Stimulated activated CD8-positive, alpha-beta memory T cell treated with anti-CD3 and anti-CD28 coated beads, Interleukin-12 subunit alpha, Interleukin-12 subunit beta, amount 100 ng/mL, for 4 hours (primary cell): Measurements from ENCODE around the gene MANF.
"Not testable (repeated sequence)": the region's sequence is repeated elsewhere in the genome, so short reads cannot be mapped to it uniquely, and the experiment has no call there.

Experiments used
- DNase-seq: peaks from one replicate; pipeline ENCODE4 v3.0.0-alpha.2; 2020; ENCODE audit warnings: low read depth

MANF gene

DNA sequence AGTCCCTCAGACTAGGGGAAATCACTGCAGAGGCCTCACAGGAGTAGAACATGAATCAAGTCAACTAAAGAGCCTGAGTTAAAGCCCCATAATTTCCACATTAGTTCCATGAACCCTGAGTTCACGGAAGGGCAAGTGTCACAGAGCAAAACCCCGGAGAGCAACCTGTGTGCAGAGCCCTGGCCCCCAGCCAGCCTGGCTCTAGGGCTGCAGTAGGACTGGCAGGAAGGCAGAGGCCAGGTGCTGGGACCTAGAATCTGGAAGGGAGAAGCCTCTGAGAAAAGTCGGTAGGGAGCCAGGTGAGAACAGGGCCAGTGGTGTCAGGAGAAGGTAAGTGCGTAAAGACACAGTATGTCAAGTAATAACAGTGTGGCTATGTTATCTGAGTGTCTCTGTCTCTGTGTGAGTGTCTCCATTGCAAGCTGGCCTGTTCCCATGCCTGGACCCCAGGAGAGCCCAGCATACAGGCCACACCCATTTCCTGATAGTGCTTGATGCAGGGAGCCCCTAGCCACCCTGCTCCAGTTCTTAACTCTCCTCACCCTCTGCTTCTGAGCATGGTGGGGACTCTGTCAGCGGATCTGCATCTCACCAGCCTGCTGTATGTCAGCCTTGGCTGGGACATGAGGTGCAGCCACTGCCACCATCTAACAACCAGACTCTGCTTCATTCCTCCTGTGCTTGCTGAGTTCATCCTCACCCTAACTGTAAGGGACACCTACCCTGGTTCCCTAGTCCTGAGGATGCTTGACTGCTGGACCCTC, 11.3 kb upstream of the MANF start:
- no peak for DNase-seq

GRCh38 chr3:51374456-51374855, 10.6 kb upstream of the MANF start:
- DNase-seq, result no peak

GRCh38 chr3:51375136-51375535, 10.0 kb upstream of the MANF start:
- no peak for DNase-seq

GRCh38 chr3:51375571-51375970, 9.5 kb upstream of the MANF start:
- no peak for DNase-seq

GRCh38 chr3:51378065-51378464, 7.0 kb upstream of the MANF start:
- DNase-seq, result no peak

DNA sequence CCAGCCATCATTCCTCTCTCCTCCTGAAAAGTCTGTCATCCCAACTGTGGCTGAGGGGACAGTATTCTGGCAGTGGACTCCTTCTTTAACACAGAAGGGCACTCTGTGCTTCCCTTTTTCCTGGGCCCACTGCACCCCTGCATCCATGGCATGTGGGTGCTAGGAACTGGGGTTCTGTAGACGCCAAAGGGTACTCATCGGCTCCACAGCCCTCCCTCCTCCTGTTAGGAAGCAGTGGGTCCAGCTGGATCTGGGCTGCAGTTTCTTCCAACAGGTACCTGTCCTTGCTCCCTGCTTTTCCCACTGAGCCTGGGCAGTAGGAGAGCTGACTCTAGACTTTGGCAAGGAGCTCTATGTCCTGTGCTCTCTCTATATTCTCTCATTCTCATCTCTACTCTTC, 6.4 kb upstream of the MANF start:
- no peak for DNase-seq

DNA sequence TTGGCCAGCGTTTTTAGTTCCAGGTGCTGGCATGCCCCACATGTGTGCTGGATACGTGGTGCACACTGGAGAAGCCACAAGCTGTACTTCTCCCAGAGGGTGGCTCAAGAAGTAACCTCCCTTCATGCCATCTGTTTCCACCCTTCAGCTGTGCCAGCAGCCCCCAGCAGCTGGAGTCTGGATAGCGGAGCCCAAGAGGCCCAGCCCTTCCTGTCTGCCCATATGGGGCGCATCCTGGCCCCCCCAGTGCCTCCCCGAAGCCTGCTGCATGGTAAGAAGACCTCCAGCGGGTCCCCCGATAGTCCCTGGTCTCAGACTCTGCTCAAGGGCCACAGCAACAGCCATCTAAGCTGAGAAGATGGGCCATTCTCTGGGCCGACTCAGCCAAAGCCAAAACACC, 5.8 kb upstream of the MANF start:
- DNase-seq, result no peak

GRCh38 chr3:51379746-51380455, 5.2 kb upstream of the MANF start:
- DNase-seq, result no peak

GRCh38 chr3:51380601-51381332, 4.3 kb upstream of the MANF start:
- DNase-seq, result no peak

- no peak for DNase-seq
These were observed 3.8 kb upstream of the MANF start for GRCh38 chr3:51381333-51381705.

DNA sequence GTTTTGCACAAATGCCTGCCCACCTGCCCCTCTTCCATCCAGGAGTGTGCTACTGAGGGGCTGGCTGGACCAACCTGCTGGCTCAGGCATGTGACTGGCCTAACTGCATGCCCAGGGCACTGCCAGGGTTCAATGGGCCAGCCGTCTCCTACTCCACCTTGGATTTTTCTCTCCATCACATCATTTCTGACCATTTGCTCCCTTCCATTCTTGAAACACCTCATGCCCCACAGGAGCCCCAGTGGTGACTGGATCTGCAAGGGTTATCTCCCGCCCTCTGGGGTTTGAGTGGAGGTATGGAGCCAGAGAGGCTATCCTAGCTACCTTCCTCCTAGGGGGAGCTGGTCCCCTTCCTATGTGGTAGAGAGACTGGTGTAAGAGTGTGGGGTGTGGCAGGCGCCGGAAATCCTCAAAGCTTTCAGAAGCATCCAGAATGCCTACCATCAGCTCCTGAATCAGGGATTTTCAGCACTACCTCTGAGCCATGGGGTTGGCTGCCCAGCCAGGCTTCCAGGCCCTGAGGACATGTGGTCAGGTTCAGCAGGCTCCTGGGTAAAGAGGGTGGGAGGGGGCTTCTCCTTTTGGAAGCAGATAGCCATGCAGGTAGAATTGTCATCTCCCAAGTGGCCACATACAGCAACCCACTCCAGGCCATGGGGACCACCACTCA, 2.9 kb upstream of the MANF start:
- DNase-seq, result no peak

- DNase-seq, result no peak
These were observed 2.0 kb upstream of the MANF start for GRCh38 chr3:51382947-51383578.

DNA sequence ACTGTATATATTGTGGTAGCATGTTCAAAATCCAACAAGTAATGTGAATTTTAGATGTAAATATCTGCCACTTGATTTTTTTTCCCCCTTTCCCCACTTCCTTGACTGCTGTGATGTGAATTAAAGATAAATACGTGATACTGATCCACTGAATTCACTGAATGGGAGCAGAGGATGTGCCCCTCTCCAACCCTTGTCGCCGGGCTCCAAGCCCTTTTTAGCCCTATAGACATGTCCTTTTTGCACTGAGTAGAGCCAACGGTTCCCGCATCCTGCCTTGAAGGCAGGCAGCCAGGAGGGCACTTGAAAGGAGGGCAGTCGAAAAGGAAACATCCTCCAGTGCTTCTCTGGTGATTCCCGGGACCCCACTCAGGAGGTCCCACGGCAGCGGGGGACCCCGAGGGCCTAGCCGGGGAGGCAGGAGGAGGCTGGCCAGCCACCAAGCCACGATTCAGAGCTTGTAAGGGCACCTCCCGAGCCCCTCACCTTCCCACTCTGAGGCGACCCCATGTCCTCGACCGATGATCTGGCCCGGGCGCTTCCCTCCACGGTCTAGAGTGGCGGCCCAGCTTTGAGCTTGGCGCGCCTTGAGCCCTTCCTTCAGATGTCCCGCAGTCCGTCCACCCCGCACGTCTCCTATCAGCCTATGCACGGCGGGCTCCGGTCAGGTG, 901 bp upstream of the MANF start:
- no peak for DNase-seq

- no peak for DNase-seq
These were observed 565 bp downstream of the MANF start for GRCh38 chr3:51385621-51386091.

DNA sequence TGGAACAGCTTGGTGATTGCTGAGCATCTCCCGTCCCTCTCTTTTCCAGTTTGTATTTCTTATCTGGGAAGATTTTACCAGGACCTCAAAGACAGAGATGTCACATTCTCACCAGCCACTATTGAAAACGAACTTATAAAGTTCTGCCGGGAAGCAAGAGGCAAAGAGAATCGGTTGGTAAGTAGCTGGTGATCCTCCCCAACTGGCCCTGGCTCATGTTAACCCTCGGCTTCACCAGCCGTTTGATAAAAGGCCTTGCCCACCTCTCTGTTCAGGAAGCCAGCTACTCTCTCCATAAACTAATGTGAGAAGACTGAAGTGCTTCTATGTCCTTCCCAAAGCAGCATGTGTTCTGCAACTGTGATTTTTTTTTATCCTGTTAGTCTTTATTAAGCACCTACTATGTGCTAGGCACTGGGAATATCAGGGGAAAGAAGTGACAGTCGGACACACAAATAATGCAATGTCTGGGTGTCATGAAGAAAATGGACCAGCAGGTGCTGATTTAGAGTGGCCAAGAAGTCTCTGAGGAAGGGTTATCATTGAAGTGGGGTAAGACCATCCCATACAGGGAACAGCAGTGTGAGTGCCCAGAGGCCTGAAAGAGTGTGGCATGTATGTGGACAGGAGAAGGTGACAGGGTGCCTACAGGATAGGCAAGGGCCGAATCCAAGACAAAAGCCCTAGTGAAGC, 1.2 kb downstream of the MANF start:
- DNase-seq, result no peak

GRCh38 chr3:51386852-51387229, 1.8 kb downstream of the MANF start:
- DNase-seq, result no peak

DNA sequence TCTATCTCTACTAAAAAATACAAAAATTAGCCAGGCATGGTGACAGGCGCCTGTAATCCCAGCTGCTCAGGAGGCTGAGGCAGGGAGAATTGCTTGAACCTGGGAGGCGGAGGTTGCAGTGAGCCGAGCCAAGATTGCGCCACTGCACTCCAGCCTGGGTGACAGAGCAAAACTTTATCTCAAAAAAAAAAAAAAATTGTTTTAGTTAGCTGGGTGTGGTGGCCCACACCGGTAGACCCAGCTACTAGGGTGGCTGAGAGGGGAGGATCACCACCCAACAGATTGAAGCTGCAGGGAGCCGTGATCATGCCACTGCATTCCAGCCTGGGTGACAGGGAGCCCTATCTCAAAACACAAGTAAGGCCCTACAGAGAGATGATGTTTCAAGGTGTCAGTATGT, 2.2 kb downstream of the MANF start:
- not testable (repeated sequence) for DNase-seq

DNA sequence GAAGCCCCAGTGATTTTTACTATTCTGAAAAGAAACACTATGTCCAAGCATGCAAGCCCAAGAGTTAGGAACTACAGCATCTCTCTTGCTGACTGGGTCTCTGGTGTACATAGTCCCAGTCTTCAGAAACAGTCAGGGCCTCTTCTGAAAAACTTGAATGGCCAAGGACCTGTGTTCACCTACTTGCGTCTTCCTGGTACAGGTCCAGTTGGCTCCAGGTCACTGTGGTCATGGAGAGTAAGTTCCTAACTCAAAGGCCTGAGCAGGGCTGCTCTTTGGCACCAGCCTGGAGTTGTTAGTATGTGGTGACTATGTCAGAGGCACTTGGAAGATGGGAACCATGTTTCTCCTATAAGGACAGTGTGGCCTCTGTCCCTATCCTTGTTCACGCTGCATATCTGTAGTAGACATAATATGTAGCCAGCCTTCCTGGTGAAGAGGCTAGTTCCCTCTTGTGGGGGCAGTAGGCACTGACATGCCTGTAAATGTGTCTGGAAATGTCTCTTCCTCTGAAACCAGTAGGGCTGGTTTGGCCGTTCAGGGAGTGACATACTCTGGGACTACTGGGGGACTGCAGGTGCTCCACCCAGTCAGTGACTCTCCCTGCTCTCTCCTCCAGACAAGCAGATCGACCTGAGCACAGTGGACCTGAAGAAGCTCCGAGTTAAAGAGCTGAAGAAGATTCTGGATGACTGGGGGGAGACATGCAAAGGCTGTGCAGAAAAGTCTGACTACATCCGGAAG, 3.4 kb downstream of the MANF start:
- no peak for DNase-seq

- DNase-seq, result no peak
These were observed 4.5 kb downstream of the MANF start for GRCh38 chr3:51389423-51390183.
